Left lung (tissue), 10 donors: ENCODE measurements around the gene MREG. TPM values are rescaled to one million over a fixed set of nuclear protein-coding genes. Genes with fewer than 3 reads are reported as not detected.

Experiments used
- ATAC-seq: fragments of 200-7000 bp; cut with Tn5 transposase; one replicate; pipeline ENCODE4 v1.9.1; 2020; ENCODE audit warnings: moderate library complexity
- DNase-seq, 4 donors: peaks; one replicate each; pipeline ENCODE4 v3.0.0-alpha.2; 2013 to 2020
- H3K27ac ChIP-seq, 2 donors: fragments of 200-600 bp; sonication (generic) in 1 of 2; one replicate each; pipeline versions ENCODE4 v1.5.0 to v1.8.0; 2020 to 2021
- H3K27me3 ChIP-seq, 2 donors: fragments of 200-600 bp; sonication (generic) in 1 of 2; one replicate each; pipeline versions ENCODE4 v1.5.0 to v1.8.0; 2020 to 2021
- H3K36me3 ChIP-seq, 2 donors: fragments of 200-600 bp; sonication (generic) in 1 of 2; one replicate each; pipeline versions ENCODE4 v1.5.0 to v1.8.0; 2020 to 2021
- H3K4me1 ChIP-seq, 2 donors: fragments of 200-600 bp; one replicate each; pipeline ENCODE4 v1.8.0; 2021
- H3K4me3 ChIP-seq, 2 donors: fragments of 200-600 bp; sonication (generic) in 1 of 2; one replicate each; pipeline versions ENCODE4 v1.5.0 to v1.8.0; 2020 to 2021; ENCODE audit warnings: mild to moderate bottlenecking in 1 of 2
- H3K9me3 ChIP-seq, 2 donors: fragments of 200-600 bp; sonication (generic) in 1 of 2; one replicate each; pipeline versions ENCODE4 v1.5.0 to v1.8.0; 2020 to 2021
- intact Hi-C, 2 donors: fragments of 100-400 bp; cut with DNase I; formaldehyde crosslinking; loops; one replicate each; pipeline versions ENCODE4 v1.11.2 to v1.14.2; 2022
- polyA plus RNA-seq, 6 donors: library from polyadenylated mRNA; unstranded; fragments of 120-200 nt; gene quantifications; one replicate each; pipeline ENCODE4 v1.2.1, GENCODE V29; 2013; ENCODE audit not compliant: insufficient read length in 6 of 6
- total RNA-seq, 2 donors: library from RNA; stranded (reverse); fragmentation: NEBNext Ultra II Directional; extraction: Animal tissue kit (Norgen Biotek cat#: 25700); gene quantifications; one replicate each; pipeline ENCODE4 v1.2.1, GENCODE V29; 2021
- TF ChIP-seq, protein P1 (sequence below), 2 donors: fragments of 200-600 bp; sonication (generic) in 1 of 2; IDR thresholded peaks; one replicate each; pipeline versions ENCODE4 v1.5.0 to v1.8.0; 2021; ENCODE audit warnings: antibody characterized with exemption in 2 of 2
- donor health status: DM: no; HTN: yes; CAD: no.
- donor health status: DM: no; HTN: no; CAD: no.

Gene MREG
- total and polyA plus RNA-seq, 8 donors = 12.0 to 17.1 (median 15.0) TPM

DNA sequence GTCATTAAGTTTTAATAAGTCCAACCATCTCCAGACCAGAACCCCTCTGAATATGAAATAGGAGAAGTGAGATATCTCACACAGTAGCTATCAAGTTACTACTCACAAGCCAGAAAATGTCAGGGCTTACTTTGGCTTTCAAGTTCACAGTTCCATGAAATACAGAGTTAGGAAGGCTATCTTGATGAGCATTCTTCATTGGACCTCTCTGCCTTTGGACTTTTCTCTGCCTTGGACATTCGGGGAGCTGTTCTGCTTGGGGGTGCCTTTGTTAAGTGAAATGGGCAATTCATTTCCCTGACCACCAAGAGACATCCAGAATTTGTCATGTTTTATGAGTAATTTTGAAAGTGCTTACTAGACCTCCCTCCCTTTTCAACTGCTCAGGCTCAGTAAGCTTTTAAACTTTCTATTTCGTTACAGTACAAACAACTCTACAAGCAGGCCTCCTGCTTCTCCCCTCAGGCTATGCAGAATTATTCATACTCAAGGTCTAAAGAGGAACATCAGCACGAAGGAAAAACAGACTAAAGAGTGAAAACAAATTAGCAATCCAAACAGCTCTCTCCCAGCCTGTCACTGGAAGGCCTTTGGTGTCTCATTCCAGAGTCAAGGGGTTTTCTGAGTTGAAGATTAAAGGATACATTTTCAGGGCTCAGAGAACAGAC lies 95.3 kb downstream of the MREG start:
- intact Hi-C loops = loop anchor here (10.0 kb wide), 2 partner anchors 453 to 463 kb away; no protein-coding TSS in a partner anchor
- Histone ChIP-seq H3K27me3 (no peaks in the 10 kb centered on the region), H3K27ac (peak overlapping the region; percentile 43 to 53), H3K36me3 (no peaks in the 10 kb centered on the region), H3K4me1 (peaks cover 3 to 20% of the 10 kb centered on the region in 2 donors), H3K4me3 (no peak overlapping the region), H3K9me3 (no peaks in the 10 kb centered on the region)
- ATAC-seq (peak; percentile 43), DNase-seq (no peak)
- TF ChIP-seq, protein P1, sequence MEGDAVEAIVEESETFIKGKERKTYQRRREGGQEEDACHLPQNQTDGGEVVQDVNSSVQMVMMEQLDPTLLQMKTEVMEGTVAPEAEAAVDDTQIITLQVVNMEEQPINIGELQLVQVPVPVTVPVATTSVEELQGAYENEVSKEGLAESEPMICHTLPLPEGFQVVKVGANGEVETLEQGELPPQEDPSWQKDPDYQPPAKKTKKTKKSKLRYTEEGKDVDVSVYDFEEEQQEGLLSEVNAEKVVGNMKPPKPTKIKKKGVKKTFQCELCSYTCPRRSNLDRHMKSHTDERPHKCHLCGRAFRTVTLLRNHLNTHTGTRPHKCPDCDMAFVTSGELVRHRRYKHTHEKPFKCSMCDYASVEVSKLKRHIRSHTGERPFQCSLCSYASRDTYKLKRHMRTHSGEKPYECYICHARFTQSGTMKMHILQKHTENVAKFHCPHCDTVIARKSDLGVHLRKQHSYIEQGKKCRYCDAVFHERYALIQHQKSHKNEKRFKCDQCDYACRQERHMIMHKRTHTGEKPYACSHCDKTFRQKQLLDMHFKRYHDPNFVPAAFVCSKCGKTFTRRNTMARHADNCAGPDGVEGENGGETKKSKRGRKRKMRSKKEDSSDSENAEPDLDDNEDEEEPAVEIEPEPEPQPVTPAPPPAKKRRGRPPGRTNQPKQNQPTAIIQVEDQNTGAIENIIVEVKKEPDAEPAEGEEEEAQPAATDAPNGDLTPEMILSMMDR (IDR thresholded peaks at IDR 0.05) = no peak

DNA sequence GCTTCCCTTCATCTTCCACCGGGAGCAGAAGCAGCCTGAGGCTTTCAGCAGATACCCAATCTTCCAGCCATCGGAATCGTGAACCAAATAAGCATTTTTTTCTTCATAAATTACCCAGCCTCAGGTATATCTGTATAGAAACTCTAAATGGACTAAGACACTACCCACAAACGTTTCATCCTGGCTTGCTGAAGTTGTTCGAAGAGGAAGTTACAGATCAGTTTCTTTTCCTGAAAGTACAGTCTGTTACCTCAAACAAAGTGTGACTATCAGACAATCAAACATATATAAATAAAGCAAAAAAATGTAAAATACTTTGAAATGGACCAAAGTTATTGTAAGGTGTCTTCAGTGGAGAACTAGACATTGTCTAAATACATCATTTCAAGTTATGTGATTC lies 97.9 kb downstream of the MREG start:
- Histone ChIP-seq H3K4me3 (no peak overlapping the region), H3K9me3 (no peaks in the 10 kb centered on the region), H3K4me1 (peaks cover 3 to 20% of the 10 kb centered on the region in 2 donors), H3K36me3 (no peaks in the 10 kb centered on the region), H3K27ac (no peak overlapping the region), H3K27me3 (no peaks in the 10 kb centered on the region)
- intact Hi-C loops = loop anchor here (10.0 kb wide), 2 partner anchors 451 to 461 kb away; no protein-coding TSS in a partner anchor
- TF ChIP-seq, protein P1 (IDR thresholded peaks at IDR 0.05) = no peak
- no peak for ATAC-seq
- no peak for DNase-seq

DNA sequence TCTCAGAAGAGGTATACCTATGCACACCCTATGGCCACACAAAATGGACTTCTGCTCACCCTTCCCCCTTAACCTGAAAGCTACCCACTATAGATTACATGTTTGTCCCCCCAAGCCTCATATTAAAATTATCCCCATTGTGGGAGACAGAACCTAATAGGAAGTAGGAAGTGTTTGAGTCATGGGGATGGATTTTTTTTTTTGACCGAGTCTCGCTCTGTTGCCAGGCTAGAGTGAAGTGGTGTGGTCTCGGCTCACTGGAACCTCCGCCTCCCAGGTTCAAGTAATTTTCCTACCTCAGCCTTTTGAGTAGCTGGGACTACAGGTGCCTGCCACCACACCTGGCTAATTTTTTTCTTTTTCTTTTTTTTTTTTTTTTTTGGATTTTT lies 98.6 kb downstream of the MREG start:
- H3K27me3 ChIP-seq = no peaks in the 10 kb centered on the region
- no peak for DNase-seq
- no peaks in the 10 kb centered on the region for H3K9me3 ChIP-seq
- intact Hi-C loops = loop anchor here (10.0 kb wide), 2 partner anchors 450 to 460 kb away; no protein-coding TSS in a partner anchor
- no peak for ATAC-seq
- peaks cover 3 to 16% of the 10 kb centered on the region in 2 donors for H3K4me1 ChIP-seq
- H3K36me3 ChIP-seq = no peaks in the 10 kb centered on the region
- TF ChIP-seq, protein P1 (IDR thresholded peaks at IDR 0.05) = no peak
- H3K4me3 ChIP-seq = no peak overlapping the region
- H3K27ac ChIP-seq = no peak overlapping the region

DNA sequence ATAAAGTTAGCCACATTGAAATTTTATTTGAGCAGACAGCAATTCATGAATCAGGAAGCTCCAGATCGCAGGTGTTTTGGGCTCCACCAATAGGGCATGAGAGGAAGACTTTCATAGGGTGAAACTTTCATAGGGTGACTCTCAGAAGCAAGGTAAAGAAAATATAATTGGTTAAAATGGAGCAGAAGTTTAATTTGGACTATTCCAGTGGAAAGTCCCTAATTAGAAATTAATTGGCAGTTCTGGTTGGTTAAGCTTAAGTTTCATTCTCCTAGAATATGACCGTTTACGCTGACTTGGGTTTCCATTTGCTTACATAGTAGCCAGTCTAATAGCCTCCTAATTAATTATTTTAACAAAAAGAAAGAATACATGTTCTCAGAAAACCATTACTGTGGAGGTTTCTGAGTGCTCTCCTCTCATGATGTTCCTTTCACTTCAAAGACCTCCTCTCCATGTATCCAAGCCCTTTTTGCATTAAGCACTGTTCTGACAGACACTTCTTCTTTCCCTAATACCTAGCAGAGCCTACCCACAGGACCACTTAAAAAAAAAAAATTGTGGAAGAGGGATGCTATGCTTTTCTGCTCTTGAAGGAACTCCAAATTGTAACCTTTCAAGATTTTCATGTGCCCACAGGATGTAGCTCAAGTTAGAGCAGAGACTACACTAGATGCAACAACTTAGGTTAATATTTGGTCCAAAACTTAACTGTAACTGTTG lies 99.1 kb downstream of the MREG start:
- no peak for DNase-seq
- Histone ChIP-seq H3K27ac (no peak overlapping the region), H3K4me1 (peaks cover 3 to 13% of the 10 kb centered on the region in 2 donors), H3K4me3 (no peak overlapping the region), H3K9me3 (no peaks in the 10 kb centered on the region), H3K36me3 (no peaks in the 10 kb centered on the region), H3K27me3 (no peaks in the 10 kb centered on the region)
- TF ChIP-seq, protein P1 (IDR thresholded peaks at IDR 0.05) = no peak
- no peak for ATAC-seq
- intact Hi-C loops = loop anchor here (10.0 kb wide), 2 partner anchors 449 to 459 kb away; no protein-coding TSS in a partner anchor

DNA sequence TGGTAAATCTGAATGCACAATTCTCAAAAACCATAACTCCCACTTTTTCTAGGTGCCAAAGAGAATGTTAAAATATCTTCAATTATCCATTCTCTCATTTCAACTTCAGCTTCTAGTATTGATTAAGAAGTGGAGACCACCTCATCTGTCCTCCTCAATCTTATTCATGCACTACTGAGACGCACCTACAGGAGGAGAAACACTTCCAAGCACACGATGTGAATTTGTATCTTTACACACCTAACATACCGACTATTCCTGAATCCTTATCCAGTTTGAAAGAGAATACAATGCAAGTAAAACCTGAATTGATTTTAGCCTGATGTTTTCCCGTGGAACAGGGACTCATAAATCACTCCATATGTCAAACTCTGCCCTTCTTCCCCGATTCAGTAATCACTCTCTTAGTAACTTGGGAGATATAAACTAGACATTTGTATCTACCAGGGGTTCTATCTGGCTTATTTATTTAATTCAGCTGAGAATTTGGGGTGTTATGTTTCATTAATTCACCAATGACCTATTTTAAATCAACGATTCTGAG lies 101.0 kb downstream of the MREG start:
- Histone ChIP-seq H3K27ac (no peak overlapping the region), H3K4me3 (no peak overlapping the region), H3K27me3 (no peaks in the 10 kb centered on the region), H3K9me3 (no peaks in the 10 kb centered on the region), H3K4me1 (peaks cover 0 to 8% of the 10 kb centered on the region in 2 donors), H3K36me3 (no peaks in the 10 kb centered on the region)
- ATAC-seq = no peak
- intact Hi-C loops = loop anchor here (10.0 kb wide), 2 partner anchors 448 to 458 kb away; no protein-coding TSS in a partner anchor
- no peak for DNase-seq
- TF ChIP-seq, protein P1 (IDR thresholded peaks at IDR 0.05) = no peak
